MM.1S (cell line): ENCODE data around the gene CCDC18.

Experiments used
- DNase-seq: peaks from one replicate; pipeline ENCODE4 v3.0.0-alpha.2; 2015
- H2AFZ ChIP-seq: fragments of 300-600 bp; sonication (generic); 2 replicates; pipeline ENCODE4 v1.6.0; 2016; ENCODE audit warnings: antibody characterized with exemption, low read length
- H3F3A ChIP-seq: fragments of 300-600 bp; sonication (generic); 2 replicates; pipeline ENCODE4 v1.6.1; 2016; ENCODE audit warnings: mild to moderate bottlenecking, antibody characterized with exemption, low read length, moderate library complexity, mixed read lengths; ENCODE audit not compliant: insufficient read depth
- H3K27ac ChIP-seq: fragments of 300-600 bp; sonication (generic); 2 replicates; pipeline ENCODE4 v1.5.1; 2016; ENCODE audit warnings: mild to moderate bottlenecking, low read length
- H3K27me3 ChIP-seq: fragments of 300-600 bp; sonication (generic); replicated peaks from 2 replicates; pipeline ENCODE4 v1.6.0; 2016; ENCODE audit warnings: low read length; ENCODE audit not compliant: insufficient read depth
- H3K36me3 ChIP-seq: fragments of 300-600 bp; sonication (generic); replicated peaks from 2 replicates; pipeline ENCODE4 v1.6.1; 2016; ENCODE audit warnings: mild to moderate bottlenecking, low read length, mixed read lengths; ENCODE audit not compliant: insufficient read depth
- H3K4me1 ChIP-seq: fragments of 300-600 bp; sonication (generic); 2 replicates; pipeline ENCODE4 v1.6.1; 2016; ENCODE audit warnings: low read length, mixed read lengths
- H3K4me2 ChIP-seq: fragments of 300-600 bp; sonication (generic); 2 replicates; pipeline ENCODE4 v1.6.0; 2016; ENCODE audit warnings: low read depth, low read length
- H3K4me3 ChIP-seq: fragments of 300-600 bp; sonication (generic); 2 replicates; pipeline ENCODE4 v1.5.1; 2016; ENCODE audit warnings: low read length, mixed read lengths
- H3K79me2 ChIP-seq: fragments of 300-600 bp; sonication (generic); 2 replicates; pipeline ENCODE4 v1.6.1; 2016; ENCODE audit warnings: mixed run types, low read length, mixed read lengths
- H3K9ac ChIP-seq: fragments of 300-600 bp; sonication (generic); 2 replicates; pipeline ENCODE4 v1.6.1; 2016; ENCODE audit warnings: low read length, mixed read lengths
- H3K9me2 ChIP-seq: fragments of 300-600 bp; sonication (generic); replicated peaks from 2 replicates; pipeline ENCODE4 v1.6.1; 2016; ENCODE audit warnings: mild to moderate bottlenecking, low read length, mixed read lengths; ENCODE audit not compliant: insufficient read depth
- H3K9me3 ChIP-seq: fragments of 300-600 bp; sonication (generic); replicated peaks from 2 replicates; pipeline ENCODE4 v1.6.1; 2016; ENCODE audit warnings: mild to moderate bottlenecking, low read length, mixed read lengths; ENCODE audit not compliant: insufficient read depth
- H4K20me1 ChIP-seq: fragments of 300-600 bp; sonication (generic); 2 replicates; pipeline ENCODE4 v1.6.1; 2016; ENCODE audit warnings: mild to moderate bottlenecking, low read length, moderate library complexity, mixed read lengths; ENCODE audit not compliant: insufficient read depth
- CTCF ChIP-seq: fragments of 300-600 bp; sonication (generic); IDR thresholded peaks from 2 replicates; pipeline ENCODE4 v1.5.1; 2016; ENCODE audit warnings: antibody characterized with exemption, low read length, mixed read lengths
- EZH2 ChIP-seq: fragments of 300-600 bp; sonication (generic); optimal IDR thresholded peaks from 2 replicates; pipeline ENCODE3; 2017; ENCODE audit warnings: low read depth, mild to moderate bottlenecking, antibody characterized with exemption, low read length, mixed read lengths
- EZH2phosphoT487 ChIP-seq: fragments of 300-600 bp; sonication (generic); IDR thresholded peaks from 2 replicates; pipeline ENCODE4 v1.6.1; 2018; ENCODE audit warnings: antibody characterized with exemption, low read length

CCDC18 gene

GRCh38 chr1:93143136-93143535 is 37.4 kb upstream of the CCDC18 start:
- no peaks in the 10 kb centered on the region for H3K36me3 ChIP-seq
- no peaks in the 10 kb centered on the region for H3K4me1 ChIP-seq
- H3K9me2 ChIP-seq, result no peaks in the 10 kb centered on the region
- H3F3A ChIP-seq, result no peaks in the 10 kb centered on the region
- DNase-seq, result no peak
- H3K9ac ChIP-seq, result no peak overlapping the region
- TF ChIP-seq EZH2phosphoT487, result no peak
- no peak for TF ChIP-seq EZH2
- H3K9me3 ChIP-seq, result no peaks in the 10 kb centered on the region
- H4K20me1 ChIP-seq, result no peaks in the 10 kb centered on the region
- H3K27me3 ChIP-seq, result no peaks in the 10 kb centered on the region
- H3K4me3 ChIP-seq, result no peak overlapping the region
- no peaks in the 10 kb centered on the region for H3K79me2 ChIP-seq
- no peak overlapping the region for H3K4me2 ChIP-seq
- H2AFZ ChIP-seq, result no peak overlapping the region
- no peak overlapping the region for H3K27ac ChIP-seq

GRCh38 chr1:93143769-93144168 is 36.8 kb upstream of the CCDC18 start:
- no peak overlapping the region for H3K27ac ChIP-seq
- H3K9ac ChIP-seq, result no peak overlapping the region
- H3K27me3 ChIP-seq, result no peaks in the 10 kb centered on the region
- no peak for TF ChIP-seq CTCF
- TF ChIP-seq EZH2, result no peak
- TF ChIP-seq EZH2phosphoT487, result no peak
- H3K9me3 ChIP-seq, result no peaks in the 10 kb centered on the region
- no peak overlapping the region for H2AFZ ChIP-seq
- H3K36me3 ChIP-seq, result no peaks in the 10 kb centered on the region
- no peaks in the 10 kb centered on the region for H4K20me1 ChIP-seq
- H3F3A ChIP-seq, result no peaks in the 10 kb centered on the region
- H3K9me2 ChIP-seq, result no peaks in the 10 kb centered on the region
- no peak for DNase-seq
- H3K4me2 ChIP-seq, result no peak overlapping the region
- H3K4me1 ChIP-seq, result no peaks in the 10 kb centered on the region
- no peak overlapping the region for H3K4me3 ChIP-seq
- H3K79me2 ChIP-seq, result no peaks in the 10 kb centered on the region

DNA sequence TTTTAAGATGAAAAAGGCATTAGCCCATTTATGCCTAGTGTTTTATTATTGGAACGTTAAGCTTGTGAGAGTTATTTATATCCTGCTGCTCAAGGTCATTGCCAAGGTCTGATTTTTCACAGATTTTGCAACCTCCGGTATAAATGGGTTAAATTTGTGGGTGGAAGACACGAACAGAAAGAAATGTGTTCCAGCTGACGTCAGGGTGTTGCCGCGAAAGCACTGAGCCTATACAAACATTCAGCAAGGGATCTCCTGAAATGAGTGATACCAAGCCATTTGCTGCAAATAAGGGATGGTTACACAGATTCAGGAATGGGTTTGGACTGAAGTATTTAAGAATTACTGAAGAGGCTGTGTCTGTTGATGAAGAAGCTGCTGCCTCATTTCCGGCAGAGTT is 32.5 kb upstream of the CCDC18 start:
- Histone ChIP-seq H3K27me3 (no peaks in the 10 kb centered on the region), H3K4me2 (no peak overlapping the region), H2AFZ (no peak overlapping the region), H3K9me2 (no peaks in the 10 kb centered on the region), H3K27ac (no peak overlapping the region), H3K9me3 (no peaks in the 10 kb centered on the region), H4K20me1 (no peaks in the 10 kb centered on the region), H3K9ac (no peak overlapping the region), H3K4me1 (no peaks in the 10 kb centered on the region), H3K36me3 (no peaks in the 10 kb centered on the region), H3K79me2 (no peaks in the 10 kb centered on the region), H3K4me3 (no peak overlapping the region), H3F3A (no peaks in the 10 kb centered on the region)
- no peak for DNase-seq
- TF ChIP-seq EZH2phosphoT487 (no peak), CTCF (no peak), EZH2 (no peak)

- no peak overlapping the region for H3K27ac ChIP-seq
- no peak overlapping the region for H3K4me2 ChIP-seq
- H3K9ac ChIP-seq, result no peak overlapping the region
- no peaks in the 10 kb centered on the region for H3K36me3 ChIP-seq
- no peak overlapping the region for H3K4me3 ChIP-seq
- no peaks in the 10 kb centered on the region for H3K9me2 ChIP-seq
- TF ChIP-seq CTCF (no peak), EZH2 (no peak), EZH2phosphoT487 (no peak)
- H3F3A ChIP-seq, result no peaks in the 10 kb centered on the region
- no peaks in the 10 kb centered on the region for H3K4me1 ChIP-seq
- H2AFZ ChIP-seq, result no peak overlapping the region
- DNase-seq, result no peak
- no peaks in the 10 kb centered on the region for H3K79me2 ChIP-seq
- H4K20me1 ChIP-seq, result no peaks in the 10 kb centered on the region
- no peaks in the 10 kb centered on the region for H3K9me3 ChIP-seq
- no peaks in the 10 kb centered on the region for H3K27me3 ChIP-seq
Measured at GRCh38 chr1:93150729-93151128, 29.8 kb upstream of the CCDC18 start.
